GM19438 (cell line): ENCODE measurements around the gene ETHE1.
"Not testable (repeated sequence)": the region's sequence is repeated elsewhere in the genome, so short reads cannot be mapped to it uniquely, and the experiment has no call there.

Experiments used
- ATAC-seq: cut with Tn5 transposase; IDR thresholded peaks from one replicate; pipeline ENCODE4 v1.9.1; 2021; ENCODE audit warnings: low read depth; ENCODE audit not compliant: unreplicated experiment

ETHE1 gene

GRCh38 chr19:43525836-43526771 lies 897 bp downstream of the ETHE1 start:
- no peak for ATAC-seq

- ATAC-seq, result no peak
Observed at GRCh38 chr19:43524922-43525835, 1.8 kb downstream of the ETHE1 start.

GRCh38 chr19:43523696-43524095 lies 3.3 kb downstream of the ETHE1 start:
- not testable (repeated sequence) for ATAC-seq

DNA sequence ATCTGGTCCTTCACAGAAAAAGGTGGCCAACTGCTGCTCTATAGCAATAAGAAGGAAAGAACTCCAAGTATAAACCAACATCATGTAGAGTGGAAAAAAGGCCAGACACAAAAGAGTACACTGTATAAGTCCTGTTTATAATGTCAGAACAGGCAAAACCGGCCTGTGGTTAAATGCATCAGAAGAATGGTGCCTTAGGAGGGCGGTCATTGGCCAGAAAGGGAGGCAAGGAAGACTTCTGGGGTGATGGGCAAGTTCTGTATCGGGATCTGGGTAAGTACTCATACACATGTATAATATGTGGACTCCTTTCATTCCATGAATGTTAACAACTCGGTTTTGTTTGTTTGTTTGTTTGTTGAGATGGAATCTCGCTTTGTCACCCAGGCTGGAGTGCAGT lies 4.1 kb downstream of the ETHE1 start:
- no peak for ATAC-seq

GRCh38 chr19:43519436-43520088 lies 7.4 kb downstream of the ETHE1 start:
- no peak for ATAC-seq

GRCh38 chr19:43518051-43518450 lies 8.9 kb downstream of the ETHE1 start:
- ATAC-seq, result no peak

GRCh38 chr19:43512399-43512798 lies 14.6 kb downstream of the ETHE1 start:
- ATAC-seq, result not testable (repeated sequence)

DNA sequence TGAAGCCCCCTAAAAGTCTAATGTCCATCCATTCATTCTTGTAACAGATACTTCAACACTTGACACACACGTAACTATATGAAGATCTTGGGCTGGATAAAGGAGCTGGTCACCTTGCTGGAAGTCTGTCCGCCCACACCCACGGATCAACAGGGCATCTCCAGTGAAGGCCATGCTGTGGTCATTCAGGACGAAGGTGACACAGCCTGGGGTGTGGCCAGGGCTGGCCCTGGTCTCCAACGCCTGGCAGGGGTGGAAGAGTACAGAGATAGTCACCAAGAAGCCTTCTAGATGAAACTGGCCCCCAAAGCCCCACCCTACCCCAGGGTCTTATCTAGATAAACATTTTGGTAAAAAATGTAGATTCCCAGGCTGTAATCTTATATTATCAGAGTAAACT lies 15.7 kb downstream of the ETHE1 start:
- no peak for ATAC-seq

DNA sequence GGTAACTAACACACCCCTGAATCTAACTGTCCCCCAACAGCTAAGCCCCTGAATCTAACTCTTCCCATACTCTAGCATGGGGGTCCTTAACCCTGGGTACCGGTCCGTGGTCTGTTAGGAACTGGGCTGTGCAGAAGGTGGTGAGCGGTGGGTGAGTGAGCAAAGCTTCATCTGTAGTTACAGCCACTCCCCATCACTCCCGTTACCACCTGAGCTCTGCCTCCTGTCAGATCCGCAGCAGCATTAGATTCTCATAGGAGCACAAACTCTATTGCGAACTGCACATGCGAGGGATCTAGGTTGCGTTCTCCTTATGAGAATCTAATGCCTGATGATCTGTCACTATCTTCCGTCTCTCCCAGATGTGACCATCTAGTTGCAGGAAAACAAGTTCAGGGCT lies 16.3 kb downstream of the ETHE1 start:
- ATAC-seq, result no peak

DNA sequence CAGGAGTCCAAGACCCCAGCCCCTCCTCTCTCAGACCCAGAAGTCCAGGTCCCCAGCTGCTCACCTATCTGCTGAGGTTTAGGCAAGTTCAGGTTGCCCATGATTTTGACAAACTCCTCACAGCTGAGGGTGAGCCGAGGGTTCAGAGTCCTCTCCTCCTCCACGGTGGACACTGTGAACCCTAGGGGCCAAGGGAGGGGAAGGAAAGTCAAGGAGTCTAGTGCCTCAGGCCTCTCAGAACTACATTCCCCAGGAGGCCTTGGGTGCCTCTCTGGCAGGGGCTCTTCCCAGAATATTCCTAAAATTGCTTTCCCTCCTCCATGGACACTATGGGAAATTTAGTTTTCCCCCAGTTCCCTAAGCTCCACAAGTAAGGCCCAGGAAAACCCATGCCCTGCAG lies 19.1 kb downstream of the ETHE1 start:
- ATAC-seq, result no peak

DNA sequence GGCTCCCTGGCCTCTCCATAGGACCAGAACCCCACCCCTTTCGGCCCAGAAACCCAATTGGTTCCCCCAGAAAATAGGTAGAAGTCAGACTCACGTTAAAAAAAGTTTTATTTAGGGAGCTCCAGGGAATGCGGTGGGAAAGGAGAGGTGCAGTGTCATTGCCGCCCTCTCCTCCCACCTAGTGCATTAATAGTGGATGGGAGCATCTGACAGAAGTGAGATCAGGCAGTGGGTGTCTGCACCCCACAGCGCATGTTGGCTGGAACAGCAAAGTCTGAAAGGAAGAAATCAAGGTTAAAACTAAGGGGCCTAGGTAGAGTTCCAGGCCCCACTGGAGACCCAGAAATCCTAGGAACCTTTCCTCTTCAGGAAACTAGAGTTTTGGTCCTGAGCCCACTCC lies 20.4 kb downstream of the ETHE1 start:
- no peak for ATAC-seq

DNA sequence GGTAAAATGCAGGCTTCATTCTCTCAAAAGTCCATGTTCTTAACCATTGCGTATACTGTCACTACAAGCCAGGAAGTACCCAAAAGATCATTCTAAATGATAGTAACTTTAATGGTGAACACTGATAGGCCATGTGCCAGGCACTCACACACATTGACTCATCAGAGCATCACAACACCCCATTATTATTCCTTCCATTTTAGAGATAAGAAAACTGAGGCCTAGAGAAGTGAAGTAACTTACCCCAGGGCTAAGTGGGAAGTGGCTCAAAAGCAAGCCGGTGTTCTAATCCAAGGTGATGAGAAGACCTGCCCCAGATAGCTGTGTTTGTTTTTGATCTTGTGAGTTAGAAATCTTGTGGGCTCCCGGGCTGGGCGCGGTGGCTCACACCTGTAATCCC lies 21.1 kb downstream of the ETHE1 start:
- ATAC-seq, result no peak

DNA sequence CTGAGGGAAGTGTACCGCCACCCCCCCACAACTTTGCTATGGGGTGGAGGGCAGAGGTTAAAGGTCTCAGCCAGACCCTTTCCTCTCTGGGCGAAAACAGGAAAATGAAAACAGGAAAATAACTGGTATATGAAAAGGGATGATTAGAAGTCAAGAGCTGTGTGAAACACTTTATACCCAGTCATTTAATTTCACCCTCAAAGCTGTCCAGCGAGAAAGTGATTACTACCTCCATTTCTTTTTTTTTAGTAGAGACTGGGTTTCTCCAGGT lies 21.9 kb downstream of the ETHE1 start:
- no peak for ATAC-seq

DNA sequence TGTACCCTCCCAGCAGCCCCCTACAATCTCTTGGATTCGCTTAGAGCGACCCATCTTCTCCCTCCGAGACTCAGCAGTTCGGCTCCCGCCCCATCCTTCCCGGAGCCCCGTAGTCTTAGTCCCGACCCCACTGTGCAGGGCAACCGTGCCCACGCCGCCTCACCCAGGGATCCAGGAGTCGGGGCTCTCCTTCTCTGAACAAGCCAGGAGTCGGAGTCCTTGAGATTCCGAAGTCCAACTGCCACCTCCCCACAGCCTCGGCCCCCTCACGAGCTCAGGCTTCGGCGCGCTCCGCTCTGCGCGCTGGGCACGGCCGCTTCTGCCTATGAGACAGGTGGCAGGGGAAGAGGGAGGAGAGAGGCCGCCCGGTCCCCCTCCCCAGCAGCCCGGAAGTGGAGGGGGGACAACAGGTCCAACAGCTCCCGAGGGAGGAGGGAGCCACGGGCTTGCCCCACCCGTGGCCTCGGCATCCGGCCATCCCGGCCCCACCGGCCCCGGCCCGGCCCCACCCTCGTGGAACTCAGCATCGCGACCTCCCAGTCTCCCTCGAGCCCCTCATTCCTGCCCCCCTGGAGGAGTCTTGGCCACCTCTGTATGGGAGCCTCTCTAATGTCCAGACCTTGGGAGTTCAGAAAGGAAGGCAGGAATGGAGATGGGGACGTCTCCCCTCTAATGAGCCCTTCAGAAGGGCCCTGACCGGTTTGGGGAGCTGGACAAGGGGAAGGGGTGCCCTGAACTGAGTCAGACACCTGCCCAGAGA lies 22.4 kb downstream of the ETHE1 start, which contains the start of gene PHLDB3:
Gene PHLDB3, minus strand, starts transcription at position 321 of the 760 bp plus-strand sequence. CDS start 628 bp downstream, outside the sequence.
- ATAC-seq, result peak; percentile 11

GRCh38 chr19:43503501-43504425 lies 23.2 kb downstream of the ETHE1 start:
- ATAC-seq, result peak; percentile 93

GRCh38 chr19:43502419-43502976 lies 24.5 kb downstream of the ETHE1 start:
- ATAC-seq, result no peak

DNA sequence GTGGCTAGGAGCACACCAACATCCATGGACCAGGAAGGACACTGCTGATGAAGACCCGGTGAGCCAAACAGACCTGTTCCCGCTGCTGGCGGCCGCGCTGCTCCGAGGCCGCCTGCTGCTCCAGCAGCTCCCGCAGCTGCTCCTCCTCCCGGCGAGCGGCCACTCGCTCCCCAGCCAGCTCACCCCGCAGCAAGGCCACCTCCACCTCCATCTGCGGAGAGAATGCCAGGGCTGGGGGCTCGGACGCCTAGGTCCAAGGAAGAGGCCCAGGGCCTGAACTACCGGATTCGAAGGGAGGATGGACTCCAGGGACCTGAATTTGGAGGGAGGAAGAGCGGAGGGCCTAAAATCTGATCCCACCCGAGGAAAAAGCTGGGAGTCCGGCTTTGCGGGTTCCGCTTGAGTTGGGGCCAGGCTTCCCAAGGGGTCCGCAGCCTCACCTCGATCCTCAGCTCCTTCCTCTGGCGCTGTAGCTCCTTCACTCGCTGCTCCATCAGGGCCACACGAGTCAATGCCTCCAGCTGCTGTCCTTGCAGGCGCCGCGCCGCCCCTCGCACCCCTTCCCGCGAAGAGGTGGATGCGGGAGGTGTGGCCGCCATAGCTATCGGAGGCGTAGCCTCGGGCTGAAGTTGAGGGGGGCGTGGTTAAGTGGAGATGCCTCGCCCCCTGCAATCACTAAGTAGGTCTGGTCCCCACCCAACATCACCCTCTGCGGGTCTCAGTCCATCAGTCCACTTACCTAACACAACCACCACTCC lies 25.2 kb downstream of the ETHE1 start:
- no peak for ATAC-seq

DNA sequence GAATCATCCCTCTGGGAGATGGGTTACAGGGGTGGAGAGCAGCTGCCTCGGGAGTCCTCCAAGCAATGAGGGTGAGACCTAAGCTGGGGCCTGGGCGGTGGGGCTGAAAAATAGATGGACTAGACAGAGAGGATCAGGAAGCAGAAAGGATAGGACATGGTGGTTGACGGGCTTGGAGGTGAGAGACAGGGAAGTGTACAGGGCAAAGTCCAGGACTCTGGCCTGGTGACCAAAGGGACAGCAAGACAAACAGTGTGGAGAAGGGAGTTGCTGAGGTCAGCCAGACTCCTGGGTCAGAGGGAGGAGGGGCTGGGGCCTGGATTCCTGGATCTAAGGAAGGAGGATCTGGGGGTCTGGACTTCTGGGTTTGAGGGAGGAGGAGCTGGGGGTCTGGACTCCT lies 28.0 kb downstream of the ETHE1 start:
- ATAC-seq, result no peak
